Measurements from ENCODE around the gene HORMAD1.
"Not testable (repeated sequence)": the region's sequence is repeated elsewhere in the genome, so short reads cannot be mapped to it uniquely, and the experiment has no call there.

The HORMAD1 gene

DNA sequence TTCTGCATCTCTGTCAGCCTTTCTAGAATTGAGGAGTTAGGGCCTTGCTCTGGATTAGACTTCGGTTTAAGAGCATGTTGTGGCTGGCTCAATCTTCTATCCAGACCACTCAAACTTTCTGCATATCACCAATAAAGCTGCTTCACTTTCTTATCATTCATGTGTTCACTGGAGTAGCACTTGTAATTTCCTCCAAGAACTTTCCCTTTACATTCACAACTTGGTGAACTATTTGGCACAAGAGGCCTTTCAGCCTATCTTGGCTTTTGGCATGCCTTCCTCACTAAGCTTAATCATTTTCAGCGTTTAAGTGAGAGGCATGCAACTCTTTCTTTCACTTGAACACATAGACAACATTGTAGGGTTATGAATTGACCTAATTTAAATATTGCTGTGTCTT lies 3.6 kb upstream of the HORMAD1 start:
- no peak overlapping the region for H3K4me3 ChIP-seq (ENCODE audit: low read length)
- TF ChIP-seq, protein P1, sequence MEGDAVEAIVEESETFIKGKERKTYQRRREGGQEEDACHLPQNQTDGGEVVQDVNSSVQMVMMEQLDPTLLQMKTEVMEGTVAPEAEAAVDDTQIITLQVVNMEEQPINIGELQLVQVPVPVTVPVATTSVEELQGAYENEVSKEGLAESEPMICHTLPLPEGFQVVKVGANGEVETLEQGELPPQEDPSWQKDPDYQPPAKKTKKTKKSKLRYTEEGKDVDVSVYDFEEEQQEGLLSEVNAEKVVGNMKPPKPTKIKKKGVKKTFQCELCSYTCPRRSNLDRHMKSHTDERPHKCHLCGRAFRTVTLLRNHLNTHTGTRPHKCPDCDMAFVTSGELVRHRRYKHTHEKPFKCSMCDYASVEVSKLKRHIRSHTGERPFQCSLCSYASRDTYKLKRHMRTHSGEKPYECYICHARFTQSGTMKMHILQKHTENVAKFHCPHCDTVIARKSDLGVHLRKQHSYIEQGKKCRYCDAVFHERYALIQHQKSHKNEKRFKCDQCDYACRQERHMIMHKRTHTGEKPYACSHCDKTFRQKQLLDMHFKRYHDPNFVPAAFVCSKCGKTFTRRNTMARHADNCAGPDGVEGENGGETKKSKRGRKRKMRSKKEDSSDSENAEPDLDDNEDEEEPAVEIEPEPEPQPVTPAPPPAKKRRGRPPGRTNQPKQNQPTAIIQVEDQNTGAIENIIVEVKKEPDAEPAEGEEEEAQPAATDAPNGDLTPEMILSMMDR (conservative IDR thresholded peaks at IDR 0.05; ENCODE audit: low read length): no peak
- DNase-seq (ENCODE audit: low read depth): no peak

DNA sequence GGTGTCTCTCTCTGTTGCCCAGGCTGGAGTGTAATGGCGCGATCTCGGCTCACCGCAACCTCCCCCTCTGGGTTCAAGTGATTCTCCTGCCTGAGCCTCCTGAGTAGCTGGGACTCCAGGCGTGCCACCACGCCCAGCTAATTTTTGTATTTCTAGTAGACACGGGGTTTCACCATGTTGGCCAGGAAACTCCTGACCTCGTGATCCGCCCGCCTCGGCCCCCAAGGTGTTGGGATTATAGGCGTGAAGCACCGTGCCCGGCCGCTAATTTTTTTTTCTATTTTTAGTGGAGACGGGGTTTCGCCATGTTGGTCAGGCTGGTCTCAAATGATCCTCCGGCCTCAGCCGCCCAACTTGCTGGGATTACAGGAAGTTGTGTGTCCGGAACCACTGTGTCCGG lies 597 bp downstream of the HORMAD1 start:
- DNase-seq (ENCODE audit: low read depth): no peak
- TF ChIP-seq, protein P1 (conservative IDR thresholded peaks at IDR 0.05; ENCODE audit: low read length): no peak
- no peak overlapping the region for H3K4me3 ChIP-seq (ENCODE audit: low read length)

DNA sequence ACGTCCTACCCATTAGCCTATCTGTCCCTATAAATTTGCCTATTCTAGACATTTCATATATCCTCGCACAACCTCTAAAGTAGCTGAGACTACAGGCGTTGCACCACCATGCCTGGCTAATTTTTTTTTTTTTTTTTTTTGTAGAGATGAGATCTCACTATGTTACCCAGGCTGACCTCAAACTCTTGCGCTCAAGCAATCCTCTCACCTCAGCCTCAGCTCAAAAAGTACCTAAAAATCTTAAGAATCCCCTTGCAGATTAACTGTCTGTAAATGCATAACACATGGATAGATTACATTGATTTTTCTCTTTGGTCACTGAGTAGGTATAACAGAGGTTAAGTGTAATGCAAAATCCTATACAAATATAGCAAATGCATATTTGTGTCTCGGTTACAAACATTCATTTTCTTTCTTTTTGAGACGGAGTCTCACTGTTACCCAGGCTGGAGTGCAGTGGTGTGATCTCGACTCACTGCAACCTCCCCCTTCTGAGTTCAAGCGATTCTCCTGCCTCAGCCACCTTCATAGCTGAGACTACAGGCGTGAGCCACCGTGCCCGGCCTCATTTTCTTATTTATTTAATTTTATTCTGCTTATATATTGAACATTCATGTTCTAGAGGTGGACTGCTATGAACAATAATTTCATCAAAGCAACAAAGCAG lies 2.3 kb downstream of the HORMAD1 start:
- TF ChIP-seq, protein P1 (conservative IDR thresholded peaks at IDR 0.05; ENCODE audit: low read length): no peak
- H3K4me3 ChIP-seq (ENCODE audit: low read length): no peak overlapping the region
- no peak for DNase-seq (ENCODE audit: low read depth)

DNA sequence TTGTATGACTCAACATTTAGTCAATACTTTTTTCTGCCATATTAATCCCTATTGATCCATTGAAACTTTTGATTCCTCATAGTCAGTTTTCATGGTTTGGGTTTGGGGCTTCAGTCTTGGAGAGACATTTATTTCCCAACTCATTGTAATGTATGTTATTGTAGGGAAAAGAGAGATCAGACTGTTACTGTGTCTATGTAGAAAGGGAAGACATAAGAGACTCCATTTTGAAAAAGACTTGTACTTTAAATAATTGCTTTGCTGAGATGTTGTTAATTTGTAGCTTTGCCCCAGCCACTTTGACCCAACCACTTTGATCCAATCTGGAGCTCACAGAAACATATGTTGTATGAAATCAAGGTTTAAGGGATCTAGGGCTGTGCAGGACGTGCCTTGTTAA lies 11.7 kb downstream of the HORMAD1 start:
- DNase-seq (ENCODE audit: low read depth); H3K4me3 ChIP-seq (ENCODE audit: low read length): not testable (repeated sequence)

DNA sequence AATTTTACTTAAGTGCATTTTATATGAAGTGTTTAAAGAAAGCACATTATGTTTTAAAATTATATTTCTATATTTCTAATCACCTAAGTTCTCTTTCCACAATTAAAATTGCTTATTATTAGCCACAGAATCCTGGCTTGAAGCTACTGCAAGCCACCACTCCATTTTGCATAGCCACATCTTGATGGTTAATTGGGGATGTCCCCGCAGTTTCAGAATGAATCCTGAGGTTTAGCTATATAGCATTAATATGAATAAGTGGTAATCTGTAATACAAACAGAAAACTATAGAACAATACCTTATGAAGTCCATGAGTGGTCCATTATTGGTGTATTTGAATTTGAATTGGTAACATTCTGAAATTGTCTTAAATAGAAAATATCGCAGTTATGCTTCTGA lies 12.1 kb downstream of the HORMAD1 start:
- TF ChIP-seq, protein P1 (conservative IDR thresholded peaks at IDR 0.05; ENCODE audit: low read length): no peak
- no peak overlapping the region for H3K4me3 ChIP-seq (ENCODE audit: low read length)
- no peak for DNase-seq (ENCODE audit: low read depth)

DNA sequence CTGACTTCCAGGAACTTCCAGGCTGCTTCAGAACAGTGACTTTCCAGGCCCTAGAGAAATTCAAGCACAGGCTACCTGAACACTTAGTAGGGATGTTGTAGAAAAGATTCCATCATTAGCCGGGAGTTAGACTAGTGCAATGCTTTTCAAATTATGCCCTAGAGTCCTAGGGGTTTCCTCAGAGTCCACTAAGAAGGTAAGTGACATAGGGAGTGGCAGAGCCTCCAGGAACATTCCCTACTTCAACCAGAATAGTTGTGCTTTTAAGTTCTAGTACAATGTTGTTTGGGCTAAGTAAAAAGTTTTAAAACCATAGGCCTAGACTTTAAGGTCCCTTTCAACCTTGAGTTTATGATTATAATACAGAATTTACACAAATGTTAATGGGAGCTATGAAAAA lies 14.6 kb downstream of the HORMAD1 start:
- H3K4me3 ChIP-seq (ENCODE audit: low read length): no peak overlapping the region
- TF ChIP-seq, protein P1 (conservative IDR thresholded peaks at IDR 0.05; ENCODE audit: low read length): no peak
- no peak for DNase-seq (ENCODE audit: low read depth)

DNA sequence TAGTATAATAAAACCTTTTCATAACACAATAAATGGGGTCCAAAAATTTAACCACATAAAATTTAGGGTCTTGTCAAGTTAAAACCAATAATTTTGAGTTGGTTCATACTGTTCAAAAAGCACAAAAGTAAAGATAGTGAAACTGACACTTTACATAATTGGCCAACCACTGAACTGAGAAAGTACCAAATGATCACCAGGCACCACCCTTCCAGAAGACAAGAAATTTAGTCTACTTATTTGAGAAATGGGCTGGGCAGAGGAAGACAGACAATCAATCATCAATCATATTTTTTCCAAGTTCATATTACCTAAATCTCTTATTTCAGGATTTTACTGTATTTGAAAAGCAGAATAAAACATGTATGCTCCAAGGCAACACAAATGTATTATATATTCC lies 17.3 kb downstream of the HORMAD1 start:
- no peak overlapping the region for H3K4me3 ChIP-seq (ENCODE audit: low read length)
- no peak for DNase-seq (ENCODE audit: low read depth)
- TF ChIP-seq, protein P1 (conservative IDR thresholded peaks at IDR 0.05; ENCODE audit: low read length): no peak
